Panc1 (cell line): Measurements from ENCODE around the gene SLC25A42.

Source experiments
- TCF7L2 ChIP-seq: IDR thresholded peaks from 2 replicates; pipeline ENCODE4 v1.6.1; 2011; ENCODE audit warnings: mild to moderate bottlenecking, low read depth, low read length, inconsistent platforms
- TF ChIP-seq, protein P1 (sequence below): fragments of 450-650 bp; IDR thresholded peaks from 2 replicates; pipeline ENCODE4 v1.5.1; 2017; ENCODE audit warnings: mild to moderate bottlenecking

- TF ChIP-seq, protein P1, sequence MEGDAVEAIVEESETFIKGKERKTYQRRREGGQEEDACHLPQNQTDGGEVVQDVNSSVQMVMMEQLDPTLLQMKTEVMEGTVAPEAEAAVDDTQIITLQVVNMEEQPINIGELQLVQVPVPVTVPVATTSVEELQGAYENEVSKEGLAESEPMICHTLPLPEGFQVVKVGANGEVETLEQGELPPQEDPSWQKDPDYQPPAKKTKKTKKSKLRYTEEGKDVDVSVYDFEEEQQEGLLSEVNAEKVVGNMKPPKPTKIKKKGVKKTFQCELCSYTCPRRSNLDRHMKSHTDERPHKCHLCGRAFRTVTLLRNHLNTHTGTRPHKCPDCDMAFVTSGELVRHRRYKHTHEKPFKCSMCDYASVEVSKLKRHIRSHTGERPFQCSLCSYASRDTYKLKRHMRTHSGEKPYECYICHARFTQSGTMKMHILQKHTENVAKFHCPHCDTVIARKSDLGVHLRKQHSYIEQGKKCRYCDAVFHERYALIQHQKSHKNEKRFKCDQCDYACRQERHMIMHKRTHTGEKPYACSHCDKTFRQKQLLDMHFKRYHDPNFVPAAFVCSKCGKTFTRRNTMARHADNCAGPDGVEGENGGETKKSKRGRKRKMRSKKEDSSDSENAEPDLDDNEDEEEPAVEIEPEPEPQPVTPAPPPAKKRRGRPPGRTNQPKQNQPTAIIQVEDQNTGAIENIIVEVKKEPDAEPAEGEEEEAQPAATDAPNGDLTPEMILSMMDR = no peak
- no peak for TF ChIP-seq TCF7L2
Measured at GRCh38 chr19:19094513-19094912, 30.7 kb downstream of the SLC25A42 start.
